Keratinocyte (primary cell): ENCODE measurements around the gene IL11.

Experiments
- CTCF ChIP-seq, 3 experiments: IDR thresholded peaks in 1 of 3; conservative IDR thresholded peaks in 1 of 3; optimal IDR thresholded peaks in 1 of 3; 2 replicates in 2 of 3; 3 replicates in 1 of 3; pipeline versions ENCODE3 to v1.5.1; 2011; ENCODE audit warnings: low read length in 3 of 3, mild to moderate bottlenecking in 3 of 3, moderate library complexity in 2 of 3, control low read depth in 1 of 3, inconsistent platforms in 1 of 3; ENCODE audit not compliant: insufficient read depth in 2 of 3; ENCODE audit errors: extremely low read depth in 1 of 3
- EZH2 ChIP-seq: IDR thresholded peaks from one replicate; pipeline ENCODE4 v1.6.1; 2012; ENCODE audit warnings: inconsistent platforms, mild to moderate bottlenecking, low read length, moderate library complexity

GRCh38 chr19:55341595-55342531, 28.4 kb downstream of the IL11 start:
- TF ChIP-seq CTCF (optimal IDR thresholded peaks at IDR 0.05 in 1 of 3, IDR thresholded peaks at IDR 0.05 in 1 of 3, conservative IDR thresholded peaks at IDR 0.05 in 1 of 3; ENCODE audit: extremely low read depth in 1 of 3, insufficient read depth in 2 of 3, low read length in 3 of 3) (no peak), EZH2 (no peak)
